ENCODE results near the gene DCANP1. TPM values are rescaled to one million over a fixed set of nuclear protein-coding genes. Genes with fewer than 3 reads are reported as not detected.

Gene DCANP1
- total RNA-seq, 1 experiment from 2014 or later, result not detected

DNA sequence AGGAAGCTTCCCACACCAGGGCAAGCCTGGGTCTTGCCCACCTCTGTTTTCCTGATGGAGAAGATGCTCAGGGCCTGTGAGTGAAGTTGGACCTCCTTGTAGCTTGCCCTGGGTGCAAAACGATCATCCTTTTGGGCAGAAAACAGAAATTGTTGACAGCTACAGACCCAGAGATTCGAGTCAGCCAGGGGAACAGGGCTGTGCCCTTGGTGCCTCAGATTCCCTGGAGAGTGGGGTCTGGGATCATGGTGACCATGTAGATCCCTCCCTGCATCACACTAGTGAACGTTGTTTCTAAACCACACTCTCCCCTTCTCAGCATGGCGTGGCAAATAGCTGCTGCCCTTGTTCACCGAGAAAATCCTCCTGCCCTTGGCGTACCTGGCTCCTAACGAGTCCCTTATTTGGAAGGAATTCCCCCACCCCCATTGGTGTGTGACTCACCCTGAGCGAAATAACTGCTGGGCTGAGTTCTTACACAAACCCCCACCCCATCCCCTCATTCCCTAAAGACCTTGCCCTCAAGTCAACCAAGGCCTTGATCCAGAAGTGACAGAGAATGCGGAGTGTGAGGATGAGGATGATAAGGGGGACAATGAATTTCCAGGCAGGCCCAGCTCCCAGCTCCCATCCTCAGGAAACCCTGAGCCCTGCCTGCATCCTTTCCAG, 1.1 kb upstream of the DCANP1 start:
- POLR2A ChIA-PET, result no interaction called here

More for the DNA sequence above, 1.1 kb upstream of the DCANP1 start:
- no peaks in the 10 kb centered on the region for H3K36me3 Mint-ChIP-seq
- peaks cover 11% of the 10 kb centered on the region; the same call in 1 of the 2 replicates for H3K27me3 Mint-ChIP-seq (ENCODE audit: low read depth)
- no peak for DNase-seq (ENCODE audit: low spot score)
- H3K9me3 Mint-ChIP-seq, result no peaks in the 10 kb centered on the region
- H3K4me1 Mint-ChIP-seq, result peaks cover 9% of the 10 kb centered on the region
- no peak overlapping the region for H3K4me3 Mint-ChIP-seq
- CTCF ChIA-PET, result interaction anchor here (0.5 to 2.9 kb wide), 7 partner anchors 9 to 118 kb away, joined by 3 to 20 read pairs (median 6); no protein-coding TSS in a partner anchor
- peak; percentile 26; the same call in 1 of the 2 replicates for ATAC-seq
- TF ChIP-seq ATF2 (CRISPR knock-in tag; IDR thresholded peaks at IDR 0.05; ENCODE audit: borderline replicate concordance, low read depth) (no peak), MXD4 (CRISPR knock-in tag; IDR thresholded peaks at IDR 0.05; ENCODE audit: borderline replicate concordance) (no peak), SP1 (CRISPR knock-in tag; conservative IDR thresholded peaks at IDR 0.05) (no peak), ZNF671 (CRISPR knock-in tag; IDR thresholded peaks at IDR 0.05) (no peak), CREB1 (CRISPR knock-in tag; IDR thresholded peaks at IDR 0.05) (no peak), FOXJ3 (CRISPR knock-in tag; IDR thresholded peaks at IDR 0.05; ENCODE audit: borderline replicate concordance) (no peak), ERG (CRISPR knock-in tag; IDR thresholded peaks at IDR 0.05) (no peak), ZNF121 (CRISPR knock-in tag; IDR thresholded peaks at IDR 0.05) (no peak), SMAD3 (CRISPR knock-in tag; IDR thresholded peaks at IDR 0.05; ENCODE audit: borderline replicate concordance) (no peak), STAT6 (CRISPR knock-in tag; conservative IDR thresholded peaks at IDR 0.05; ENCODE audit: low read depth) (no peak)
- TF ChIP-seq, protein P1, sequence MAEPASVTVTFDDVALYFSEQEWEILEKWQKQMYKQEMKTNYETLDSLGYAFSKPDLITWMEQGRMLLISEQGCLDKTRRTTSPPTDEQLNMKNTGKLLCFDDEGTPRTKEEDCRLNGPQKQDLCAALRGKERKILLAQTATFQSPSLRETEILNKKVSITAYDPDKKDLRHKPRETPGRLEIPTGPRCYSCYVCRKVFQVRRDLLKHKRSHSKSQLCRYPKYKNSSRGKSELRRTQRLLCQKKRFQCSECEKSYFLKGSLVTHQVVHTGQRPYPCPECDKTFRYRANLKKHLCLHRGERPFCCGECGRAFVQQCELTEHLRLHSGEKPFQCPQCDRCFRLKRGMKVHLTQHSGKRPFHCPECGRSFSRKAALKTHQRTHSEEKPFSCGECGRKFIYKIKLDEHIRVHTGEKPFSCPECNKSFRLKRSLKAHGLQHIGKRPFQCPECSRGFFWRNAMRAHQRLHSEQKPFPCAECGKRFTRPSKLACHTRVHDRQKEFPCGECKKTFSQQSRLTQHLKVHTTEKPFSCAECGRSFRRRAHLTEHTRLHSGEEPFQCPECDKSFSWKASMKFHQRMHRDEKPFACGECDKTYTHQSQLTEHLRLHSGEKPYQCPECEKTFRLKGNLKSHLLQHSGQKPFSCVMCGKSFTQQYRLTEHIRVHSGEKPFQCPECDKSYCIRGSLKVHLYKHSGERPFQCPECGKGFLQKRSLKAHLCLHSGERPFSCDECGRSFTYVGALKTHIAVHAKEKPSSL (CRISPR knock-in tag; conservative IDR thresholded peaks at IDR 0.05), result no peak
- TF ChIP-seq, protein P2, sequence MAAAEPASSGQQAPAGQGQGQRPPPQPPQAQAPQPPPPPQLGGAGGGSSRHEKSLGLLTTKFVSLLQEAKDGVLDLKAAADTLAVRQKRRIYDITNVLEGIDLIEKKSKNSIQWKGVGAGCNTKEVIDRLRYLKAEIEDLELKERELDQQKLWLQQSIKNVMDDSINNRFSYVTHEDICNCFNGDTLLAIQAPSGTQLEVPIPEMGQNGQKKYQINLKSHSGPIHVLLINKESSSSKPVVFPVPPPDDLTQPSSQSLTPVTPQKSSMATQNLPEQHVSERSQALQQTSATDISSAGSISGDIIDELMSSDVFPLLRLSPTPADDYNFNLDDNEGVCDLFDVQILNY (CRISPR knock-in tag; IDR thresholded peaks at IDR 0.05), result no peak
- H3K27ac Mint-ChIP-seq, result no peak overlapping the region

Data from WTC11 (cell line).